A549 (cell line): ENCODE results near the gene SOS2. TPM values are rescaled to one million over a fixed set of nuclear protein-coding genes. Genes with fewer than 3 reads are reported as not detected.

Experiments used
- ATAC-seq, 2 experiments: fragments of 200-7000 bp in 1 of 2; fragments of >200 bp in 1 of 2; cut with Nextera tagmentation in 1 of 2; cut with Tn5 transposase in 1 of 2; 3 replicates each; pipeline versions ENCODE4 v1.8.0 to v1.9.1; 2018 to 2020; ENCODE audit warnings: mild to moderate bottlenecking in 1 of 2, moderate library complexity in 1 of 2
- CTCF ChIA-PET: fragments of 300-600 bp; sonication (Branson Sonifier 250); formaldehyde crosslinking; extraction: SDS; loops from one replicate; lab custom pipeline; 2021; ENCODE audit warnings: antibody characterized with exemption, inconsistent platforms; lab: Yijun Ruan, JAX
- POLR2A ChIA-PET: fragments of 350-600 bp; formaldehyde crosslinking; extraction: SDS; loops from one replicate; lab custom pipeline; 2021; ENCODE audit warnings: antibody characterized with exemption, inconsistent platforms; lab: Yijun Ruan, JAX
- DNase-seq, 2 experiments: peaks; one replicate each; pipeline versions ENCODE4 v3.0.0 to v3.0.0-alpha.2; 2011 to 2016; ENCODE audit warnings: low read depth in 1 of 2, low spot score in 1 of 2
- FAIRE-seq: peaks from 2 replicates; lab custom pipeline; 2011; peaks lifted over from hg19 to GRCh38; lab: Jason Lieb, UNC
- H3K27ac ChIP-seq, 2 experiments: fragments of >200 bp; sonication (Bioruptor Twin); formaldehyde crosslinking; 3 replicates each; pipeline ENCODE4 v1.5.1; 2016 to 2017
- H3K4me1 ChIP-seq: fragments of >200 bp; sonication (Bioruptor Twin); formaldehyde crosslinking; 3 replicates; pipeline ENCODE4 v1.6.1; 2016
- H3K4me2 ChIP-seq: fragments of >200 bp; sonication (Bioruptor Twin); formaldehyde crosslinking; 3 replicates; pipeline ENCODE4 v1.6.1; 2016
- H3K4me3 ChIP-seq: fragments of >200 bp; sonication (Bioruptor Twin); formaldehyde crosslinking; 3 replicates; pipeline ENCODE4 v1.5.1; 2016
- H3K9me3 ChIP-seq: fragments of >200 bp; sonication (Bioruptor Twin); formaldehyde crosslinking; 3 replicates; pipeline ENCODE4 v1.6.1; 2016
- ATOH8 ChIP-seq: fragments of 250-450 bp; sonication (Bioruptor Pico); IDR thresholded peaks from 2 replicates; pipeline ENCODE4 v1.5.0; 2020; ENCODE audit warnings: low read depth, mild to moderate bottlenecking, moderate library complexity
- BCL3 ChIP-seq: fragments of >200 bp; sonication (Bioruptor Twin); formaldehyde crosslinking; IDR thresholded peaks from 3 replicates; pipeline ENCODE4 v1.6.1; 2016
- CBX2 ChIP-seq: fragments of 200-600 bp; sonication (generic); IDR thresholded peaks from 2 replicates; pipeline ENCODE4 v1.6.1; 2016; ENCODE audit warnings: low read depth, mild to moderate bottlenecking, borderline replicate concordance
- E2F6 ChIP-seq: IDR thresholded peaks from 2 replicates; pipeline ENCODE4 v1.6.1; 2012; ENCODE audit warnings: low read depth, borderline replicate concordance
- ESRRA ChIP-seq: fragments of 150-350 bp; IDR thresholded peaks from 2 replicates; pipeline ENCODE4 v1.6.1; 2014; ENCODE audit warnings: mild to moderate bottlenecking, low read length, borderline replicate concordance
- FOSL2 ChIP-seq, 2 experiments: fragments of 450-650 bp in 1 of 2; fragments of >200 bp in 1 of 2; sonication (Bioruptor Twin) in 1 of 2; formaldehyde crosslinking; IDR thresholded peaks; 2 replicates each; pipeline versions ENCODE4 v1.5.0 to v1.6.1; 2016 to 2020; ENCODE audit warnings: mild to moderate bottlenecking in 1 of 2, moderate library complexity in 1 of 2
- FOXS1 ChIP-seq: fragments of 250-450 bp; sonication (Bioruptor Pico); IDR thresholded peaks from 2 replicates; pipeline ENCODE4 v1.5.0; 2020; ENCODE audit warnings: mild to moderate bottlenecking, moderate library complexity
- HDAC2 ChIP-seq: fragments of 200-600 bp; sonication (generic); IDR thresholded peaks from 2 replicates; pipeline ENCODE4 v1.6.1; 2016
- HEYL ChIP-seq: fragments of 250-450 bp; sonication (Bioruptor Pico); IDR thresholded peaks from 2 replicates; pipeline ENCODE4 v1.8.0; 2021; ENCODE audit warnings: mild to moderate bottlenecking, moderate library complexity
- HOXB13 ChIP-seq: fragments of 250-450 bp; sonication (Bioruptor Pico); IDR thresholded peaks from 2 replicates; pipeline ENCODE4 v1.5.0; 2020; ENCODE audit warnings: low read depth, mild to moderate bottlenecking, moderate library complexity
- JUN ChIP-seq, 2 experiments: fragments of >200 bp; sonication (Bioruptor Twin); formaldehyde crosslinking; IDR thresholded peaks; 2 replicates in 1 of 2; 3 replicates in 1 of 2; pipeline ENCODE4 v1.6.1; 2016 to 2017
- KDM1A ChIP-seq: fragments of 200-600 bp; sonication (generic); IDR thresholded peaks from 2 replicates; pipeline ENCODE4 v1.6.1; 2016; ENCODE audit warnings: low read depth, mild to moderate bottlenecking
- KDM5A ChIP-seq: fragments of 200-600 bp; sonication (generic); IDR thresholded peaks from 2 replicates; pipeline ENCODE4 v1.6.1; 2016; ENCODE audit warnings: antibody characterized with exemption, mild to moderate bottlenecking
- MAFK ChIP-seq: fragments of 450-650 bp; IDR thresholded peaks from 2 replicates; pipeline ENCODE4 v1.6.1; 2014; ENCODE audit not compliant: partially characterized antibody
- MYC ChIP-seq: IDR thresholded peaks from 2 replicates; pipeline ENCODE4 v1.6.1; 2012; ENCODE audit warnings: mild to moderate bottlenecking, inconsistent platforms, low read length, improper control_type of control experiment, borderline replicate concordance
- NR3C1 ChIP-seq: fragments of >200 bp; sonication (Bioruptor Twin); formaldehyde crosslinking; IDR thresholded peaks from 3 replicates; pipeline ENCODE4 v1.6.1; 2017
- POLR2AphosphoS2 ChIP-seq: conservative IDR thresholded peaks from 2 replicates; pipeline ENCODE4 v1.6.1; 2012; ENCODE audit warnings: low read length, improper control_type of control experiment, inconsistent platforms
- RARB ChIP-seq: fragments of 250-450 bp; sonication (Bioruptor Pico); IDR thresholded peaks from 2 replicates; pipeline ENCODE4 v1.8.0; 2021; ENCODE audit warnings: mild to moderate bottlenecking, moderate library complexity
- RFX5 ChIP-seq: fragments of 450-650 bp; IDR thresholded peaks from 2 replicates; pipeline ENCODE4 v1.7.1; 2014; ENCODE audit warnings: antibody characterized with exemption, mild to moderate bottlenecking, moderate library complexity
- RNF2 ChIP-seq: fragments of 200-600 bp; sonication (generic); IDR thresholded peaks from 2 replicates; pipeline ENCODE4 v1.6.1; 2016; ENCODE audit warnings: low read depth, mild to moderate bottlenecking, antibody characterized with exemption, moderate library complexity, borderline replicate concordance
- SMC3 ChIP-seq: fragments of >200 bp; sonication (Bioruptor Twin); formaldehyde crosslinking; IDR thresholded peaks from 3 replicates; pipeline ENCODE4 v1.6.1; 2018; ENCODE audit warnings: inconsistent platforms
- USF2 ChIP-seq: fragments of 450-650 bp; IDR thresholded peaks from 2 replicates; pipeline ENCODE4 v1.6.1; 2014; ENCODE audit warnings: antibody characterized with exemption
- ZC3H11A ChIP-seq: fragments of 450-650 bp; IDR thresholded peaks from 2 replicates; pipeline ENCODE4 v1.6.1; 2014; ENCODE audit warnings: antibody characterized with exemption, mild to moderate bottlenecking
- ZFP36 ChIP-seq: fragments of 450-650 bp; IDR thresholded peaks from 2 replicates; pipeline ENCODE4 v1.6.1; 2014; ENCODE audit warnings: borderline replicate concordance; ENCODE audit not compliant: partially characterized antibody
- WGBS: methylation state at CpG from one replicate; pipeline ENCODE4 v1.1.6; 2017; ENCODE audit errors: missing lambda C conversion rate; 5-methylcytosine and 5-hydroxymethylcytosine counted together
- polyA plus RNA-seq, 4 experiments: library from polyadenylated mRNA; depleted of rRNA in 3 of 4; stranded (reverse); fragments of >200 nt; fragmentation: RNase III in 1 of 4; extraction: RNeasy Plus Mini Kit Qiagen cat#74134 plus additional on column Dnase treatment in 1 of 4; gene quantifications; 2 replicates in 3 of 4; 3 replicates in 1 of 4; pipeline ENCODE4 v1.2.3, GENCODE V29; 2011 to 2017
- TF ChIP-seq, protein P1 (sequence below): IDR thresholded peaks from 2 replicates; pipeline ENCODE4 v1.6.1; 2012

SOS2 gene
- polyA plus RNA-seq, 2 of the 4 experiments (the other 2 are of a cell fraction) = 9.6 to 23.0 TPM

DNA sequence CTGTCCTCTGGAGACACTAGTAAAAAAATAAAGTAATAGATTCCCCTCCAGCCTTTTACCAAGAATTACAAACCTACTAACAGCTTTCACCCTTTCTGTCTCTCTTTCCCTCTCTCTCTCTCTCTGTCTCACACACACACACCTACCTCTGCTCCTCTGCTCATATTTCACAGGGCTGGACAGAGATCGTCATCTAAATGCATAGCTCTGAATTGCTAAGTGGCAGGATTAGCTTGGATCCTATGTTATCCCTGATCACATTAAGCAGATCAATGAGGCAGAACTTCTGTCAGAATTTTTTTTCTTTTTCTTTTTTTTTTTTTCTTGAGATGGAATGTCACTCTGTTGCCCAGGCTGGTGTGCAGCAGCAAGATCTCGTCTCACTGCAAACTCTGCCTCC is 137.9 kb downstream of the SOS2 start:
- no peak overlapping the region for H3K4me2 ChIP-seq
- ATAC-seq = no peak
- no peak for DNase-seq
- H3K9me3 ChIP-seq = no peaks in the 10 kb centered on the region
- 52% methylated on average over 2 of the region's 2 CpGs for WGBS
- POLR2A ChIA-PET = no interaction called here
- TF ChIP-seq FOXS1 (no peak), CBX2 (no peak), ATOH8 (no peak), KDM5A (no peak), MAFK (no peak), KDM1A (no peak)
- TF ChIP-seq, all 56 proteins: peak for 0
- Histone ChIP-seq H3K4me1 (no peaks in the 10 kb centered on the region), H3K4me3 (no peak overlapping the region), H3K27ac (no peak overlapping the region)
- CTCF ChIA-PET = interaction anchor here (0.8 to 8.4 kb wide), 3 partner anchors 11 to 230 kb away, joined by 3 to 62 read pairs (median 22); no protein-coding TSS in a partner anchor
- no peak for FAIRE-seq

DNA sequence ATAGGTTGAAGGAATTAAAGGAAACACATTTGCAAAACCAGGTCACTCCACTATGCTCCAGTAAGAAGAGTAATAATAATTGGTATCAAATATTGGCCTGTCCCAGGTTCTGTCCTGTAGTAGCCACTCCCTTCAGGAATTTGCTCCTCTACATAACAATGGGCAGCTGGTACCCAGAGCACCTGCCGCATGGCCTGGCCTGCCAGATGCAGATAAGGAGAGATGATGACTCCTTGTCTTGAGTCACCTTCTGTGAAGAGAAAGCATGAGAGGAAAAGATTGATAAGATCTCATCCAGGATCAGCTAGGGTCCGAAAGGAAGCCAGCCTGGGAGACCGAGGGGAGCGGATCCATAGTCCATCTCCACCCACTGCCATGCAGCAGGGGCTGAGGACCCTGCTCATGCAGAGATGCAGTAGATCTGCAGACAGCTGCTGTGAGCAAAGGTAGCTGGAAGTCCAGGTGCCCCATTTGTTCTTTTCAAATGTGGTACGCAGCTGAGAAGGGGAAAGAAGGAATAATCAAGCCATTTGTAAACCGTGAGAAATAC is 139.3 kb downstream of the SOS2 start:
- no peak for TF ChIP-seq ESRRA
- TF ChIP-seq, all 56 proteins: peak for 0
- Histone ChIP-seq H3K4me1 (no peaks in the 10 kb centered on the region), H3K27ac (no peak overlapping the region), H3K9me3 (no peaks in the 10 kb centered on the region), H3K4me3 (no peak overlapping the region), H3K4me2 (no peak overlapping the region)
- DNase-seq (no peak), ATAC-seq (no peak), FAIRE-seq (no peak)
- WGBS = 89% methylated on average over 6 of the region's 6 CpGs
- ChIA-PET POLR2A (no interaction called here), CTCF (interaction anchor here (0.9 to 8.4 kb wide), 4 partner anchors 12 to 228 kb away, joined by 3 to 62 read pairs (median 13); no protein-coding TSS in a partner anchor)

- WGBS = 89% methylated on average over 7 of the region's 7 CpGs
- H3K4me3 ChIP-seq = no peak overlapping the region
- FAIRE-seq = no peak
- no peak for DNase-seq
- peak in 1 of 2 experiments; percentile 17; a peak in 1 of 6 replicates for ATAC-seq
- CTCF ChIA-PET = interaction anchor here (0.6 to 8.4 kb wide), 6 partner anchors 13 to 243 kb away, joined by 3 to 62 read pairs (median 4); no protein-coding TSS in a partner anchor
- no peaks in the 10 kb centered on the region for H3K9me3 ChIP-seq
- no peak overlapping the region for H3K27ac ChIP-seq
- 0 out of 3 replicates have a peak, but pooled peaks cover under 1% of the 10 kb centered on the region for H3K4me1 ChIP-seq
- POLR2A ChIA-PET = no interaction called here
- TF ChIP-seq USF2 (no peak), RNF2 (no peak), HEYL (no peak), RARB (CRISPR knock-in tag) (no peak), NR3C1 (no peak), ZFP36 (no peak)
- no peak overlapping the region for H3K4me2 ChIP-seq
Observed at GRCh38 chr14:50091240-50091913, 140.0 kb downstream of the SOS2 start.

- Histone ChIP-seq H3K9me3 (no peaks in the 10 kb centered on the region), H3K4me3 (no peak overlapping the region), H3K27ac (no peak overlapping the region), H3K4me2 (no peak overlapping the region), H3K4me1 (0 out of 3 replicates have a peak, but pooled peaks cover 7% of the 10 kb centered on the region)
- FAIRE-seq (no peak), DNase-seq (no peak), ATAC-seq (no peak)
- WGBS = 93% methylated on average over 5 of the region's 5 CpGs
- ChIA-PET POLR2A (no interaction called here), CTCF (interaction anchor here (1.1 to 8.4 kb wide), 3 partner anchors 15 to 226 kb away, joined by 3 to 62 read pairs (median 25); no protein-coding TSS in a partner anchor)
- TF ChIP-seq JUN (IDR thresholded peaks at IDR 0.05) = no peak
- no peak for TF ChIP-seq ESRRA
- TF ChIP-seq POLR2AphosphoS2 = no peak
- no peak for TF ChIP-seq HOXB13 (CRISPR knock-in tag)
- TF ChIP-seq FOSL2 (IDR thresholded peaks at IDR 0.05) = no peak
- TF ChIP-seq FOSL2 (CRISPR knock-in tag; IDR thresholded peaks at IDR 0.05) = no peak
- no peak for TF ChIP-seq MYC
- TF ChIP-seq KDM1A = no peak
- TF ChIP-seq SMC3 = no peak
- TF ChIP-seq, protein P1, sequence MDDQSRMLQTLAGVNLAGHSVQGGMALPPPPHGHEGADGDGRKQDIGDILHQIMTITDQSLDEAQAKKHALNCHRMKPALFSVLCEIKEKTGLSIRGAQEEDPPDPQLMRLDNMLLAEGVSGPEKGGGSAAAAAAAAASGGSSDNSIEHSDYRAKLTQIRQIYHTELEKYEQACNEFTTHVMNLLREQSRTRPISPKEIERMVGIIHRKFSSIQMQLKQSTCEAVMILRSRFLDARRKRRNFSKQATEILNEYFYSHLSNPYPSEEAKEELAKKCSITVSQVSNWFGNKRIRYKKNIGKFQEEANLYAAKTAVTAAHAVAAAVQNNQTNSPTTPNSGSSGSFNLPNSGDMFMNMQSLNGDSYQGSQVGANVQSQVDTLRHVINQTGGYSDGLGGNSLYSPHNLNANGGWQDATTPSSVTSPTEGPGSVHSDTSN = no peak
- no peak for TF ChIP-seq MAFK
- TF ChIP-seq ZC3H11A = no peak
- TF ChIP-seq E2F6 = no peak
- no peak for TF ChIP-seq HDAC2
- TF ChIP-seq RFX5 = no peak
- no peak for TF ChIP-seq RARB (CRISPR knock-in tag)
- no peak for TF ChIP-seq BCL3
Observed at GRCh38 chr14:50089208-50089607, 142.2 kb downstream of the SOS2 start.
